ENCODE measurements around the gene PRPF38A. TPM values are rescaled to one million over a fixed set of nuclear protein-coding genes. Genes with fewer than 3 reads are reported as not detected.

Gene PRPF38A
- polyA plus RNA-seq, 1 donor from 2014 or later = 35.8 TPM

Other genes starting within 250 kb of the PRPF38A start
- gene CC2D1B, start 38.4 kb upstream of the PRPF38A start, polyA plus RNA-seq (ENCODE audit: insufficient read depth, low read depth, low replicate concordance) = 22.1 TPM
- gene ORC1, start 179 bp upstream of the PRPF38A start, polyA plus RNA-seq (ENCODE audit: insufficient read depth, low read depth, low replicate concordance) = 8.3 TPM
- 15.5 TPM for gene TUT4, start 148.5 kb downstream of the PRPF38A start, polyA plus RNA-seq (ENCODE audit: insufficient read depth, low read depth, low replicate concordance)
- 24.6 TPM for gene GPX7, start 197.8 kb downstream of the PRPF38A start, polyA plus RNA-seq (ENCODE audit: insufficient read depth, low read depth, low replicate concordance)
- 1.6 TPM for gene SHISAL2A, start 228.6 kb downstream of the PRPF38A start, polyA plus RNA-seq (ENCODE audit: insufficient read depth, low read depth, low replicate concordance)

Data from brain (organoid and tissue), 1 donor.